ENCODE results near the gene FNDC3A.
A peak's percentile ranks its signal among the peaks of the same experiment; 100 is the strongest.

The FNDC3A gene

GRCh38 chr13:48975856-48976575 is at the start of gene FNDC3A:
Gene FNDC3A, plus strand, starts transcription at chr13:48975912. Its CDS starts 30,279 bp downstream, at chr13:49006191.
- Mint-ChIP-seq H3K4me3 (peak within 1 kb of the TSS; percentile 94), H3K4me1 (ENCODE audit: low read depth) (peaks cover 41% of the 10 kb centered on the region), H3K27me3 (no peaks in the 10 kb centered on the region), H3K27ac (peak within 1 kb of the TSS; percentile 98), H3K36me3 (ENCODE audit: low read depth) (peaks cover 47% of the 10 kb centered on the region), H3K9me3 (peaks cover 28% of the 10 kb centered on the region)
- peak; percentile 93 for DNase-seq

- H3K36me3 Mint-ChIP-seq (ENCODE audit: low read depth): no peaks in the 10 kb centered on the region
- no peak overlapping the region for H3K4me3 Mint-ChIP-seq
- H3K4me1 Mint-ChIP-seq (ENCODE audit: low read depth): no peaks in the 10 kb centered on the region
- peaks cover 7% of the 10 kb centered on the region for H3K9me3 Mint-ChIP-seq
- DNase-seq: no peak
- H3K27ac Mint-ChIP-seq: no peak overlapping the region
- peaks cover 5% of the 10 kb centered on the region for H3K27me3 Mint-ChIP-seq
Observed at GRCh38 chr13:48928757-48929430, 46.8 kb upstream of the FNDC3A start.

GRCh38 chr13:48930918-48931317 is 44.8 kb upstream of the FNDC3A start:
- Mint-ChIP-seq H3K4me3 (no peak overlapping the region), H3K27me3 (peaks cover 9% of the 10 kb centered on the region), H3K36me3 (ENCODE audit: low read depth) (no peaks in the 10 kb centered on the region), H3K9me3 (peaks cover 12% of the 10 kb centered on the region), H3K4me1 (ENCODE audit: low read depth) (no peaks in the 10 kb centered on the region), H3K27ac (no peak overlapping the region)
- no peak for DNase-seq

- Mint-ChIP-seq H3K9me3 (peaks cover 9% of the 10 kb centered on the region), H3K27ac (no peak overlapping the region), H3K36me3 (ENCODE audit: low read depth) (no peaks in the 10 kb centered on the region), H3K27me3 (peaks cover 8% of the 10 kb centered on the region), H3K4me1 (ENCODE audit: low read depth) (peaks cover 16% of the 10 kb centered on the region), H3K4me3 (no peak overlapping the region)
- no peak for DNase-seq
Observed at GRCh38 chr13:48938308-48938943, 37.3 kb upstream of the FNDC3A start.

GRCh38 chr13:48939728-48940127 is 36.0 kb upstream of the FNDC3A start:
- Mint-ChIP-seq H3K27me3 (no peaks in the 10 kb centered on the region), H3K36me3 (ENCODE audit: low read depth) (no peaks in the 10 kb centered on the region), H3K4me3 (no peak overlapping the region), H3K9me3 (no peaks in the 10 kb centered on the region), H3K27ac (no peak overlapping the region), H3K4me1 (ENCODE audit: low read depth) (peaks cover 16% of the 10 kb centered on the region)
- no peak for DNase-seq

- no peaks in the 10 kb centered on the region for H3K36me3 Mint-ChIP-seq (ENCODE audit: low read depth)
Observed at GRCh38 chr13:48942131-48942530, 33.6 kb upstream of the FNDC3A start.

GRCh38 chr13:48944221-48944620 is 31.5 kb upstream of the FNDC3A start:
- no peak overlapping the region for H3K27ac Mint-ChIP-seq
- H3K36me3 Mint-ChIP-seq (ENCODE audit: low read depth): no peaks in the 10 kb centered on the region
- no peaks in the 10 kb centered on the region for H3K27me3 Mint-ChIP-seq
- no peaks in the 10 kb centered on the region for H3K9me3 Mint-ChIP-seq
- H3K4me1 Mint-ChIP-seq (ENCODE audit: low read depth): peaks cover 7% of the 10 kb centered on the region
- H3K4me3 Mint-ChIP-seq: no peak overlapping the region
- no peak for DNase-seq

More at GRCh38 chr13:48942131-48942530, 33.6 kb upstream of the FNDC3A start:
- Mint-ChIP-seq H3K4me1 (ENCODE audit: low read depth) (peaks cover 16% of the 10 kb centered on the region), H3K27ac (no peak overlapping the region), H3K4me3 (no peak overlapping the region), H3K27me3 (no peaks in the 10 kb centered on the region), H3K9me3 (no peaks in the 10 kb centered on the region)
- DNase-seq: no peak

- Mint-ChIP-seq H3K9me3 (no peaks in the 10 kb centered on the region), H3K36me3 (ENCODE audit: low read depth) (no peaks in the 10 kb centered on the region), H3K27ac (no peak overlapping the region), H3K4me1 (ENCODE audit: low read depth) (no peaks in the 10 kb centered on the region), H3K27me3 (no peaks in the 10 kb centered on the region), H3K4me3 (no peak overlapping the region)
- DNase-seq: no peak
Observed at GRCh38 chr13:48945626-48946025, 30.1 kb upstream of the FNDC3A start.

- H3K4me3 Mint-ChIP-seq: no peak overlapping the region
- no peak for DNase-seq
- H3K9me3 Mint-ChIP-seq: no peaks in the 10 kb centered on the region
- H3K27me3 Mint-ChIP-seq: no peaks in the 10 kb centered on the region
- no peaks in the 10 kb centered on the region for H3K36me3 Mint-ChIP-seq (ENCODE audit: low read depth)
- H3K4me1 Mint-ChIP-seq (ENCODE audit: low read depth): no peaks in the 10 kb centered on the region
- no peak overlapping the region for H3K27ac Mint-ChIP-seq
Observed at GRCh38 chr13:48946163-48946562, 29.5 kb upstream of the FNDC3A start.

- Mint-ChIP-seq H3K9me3 (no peaks in the 10 kb centered on the region), H3K27ac (no peak overlapping the region), H3K4me3 (no peak overlapping the region), H3K4me1 (ENCODE audit: low read depth) (no peaks in the 10 kb centered on the region), H3K36me3 (ENCODE audit: low read depth) (no peaks in the 10 kb centered on the region), H3K27me3 (no peaks in the 10 kb centered on the region)
- DNase-seq: no peak
Observed at GRCh38 chr13:48949566-48950500, 25.9 kb upstream of the FNDC3A start.

GRCh38 chr13:48950501-48950875 is 25.2 kb upstream of the FNDC3A start:
- Mint-ChIP-seq H3K9me3 (no peaks in the 10 kb centered on the region), H3K4me3 (no peak overlapping the region), H3K27me3 (no peaks in the 10 kb centered on the region), H3K4me1 (ENCODE audit: low read depth) (no peaks in the 10 kb centered on the region), H3K36me3 (ENCODE audit: low read depth) (no peaks in the 10 kb centered on the region), H3K27ac (no peak overlapping the region)
- no peak for DNase-seq

GRCh38 chr13:48954081-48954480 is 21.6 kb upstream of the FNDC3A start:
- no peaks in the 10 kb centered on the region for H3K9me3 Mint-ChIP-seq
- no peak for DNase-seq

GRCh38 chr13:48955536-48955935 is 20.2 kb upstream of the FNDC3A start:
- H3K4me1 Mint-ChIP-seq (ENCODE audit: low read depth): no peaks in the 10 kb centered on the region
- no peaks in the 10 kb centered on the region for H3K9me3 Mint-ChIP-seq
- DNase-seq: no peak

More at GRCh38 chr13:48954081-48954480, 21.6 kb upstream of the FNDC3A start:
- H3K36me3 Mint-ChIP-seq (ENCODE audit: low read depth): no peaks in the 10 kb centered on the region
- no peaks in the 10 kb centered on the region for H3K27me3 Mint-ChIP-seq
- H3K27ac Mint-ChIP-seq: no peak overlapping the region
- no peak overlapping the region for H3K4me3 Mint-ChIP-seq
- no peaks in the 10 kb centered on the region for H3K4me1 Mint-ChIP-seq (ENCODE audit: low read depth)

GRCh38 chr13:48961379-48961778 is 14.3 kb upstream of the FNDC3A start:
- Mint-ChIP-seq H3K36me3 (ENCODE audit: low read depth) (no peaks in the 10 kb centered on the region), H3K4me1 (ENCODE audit: low read depth) (no peaks in the 10 kb centered on the region), H3K27ac (no peak overlapping the region), H3K9me3 (no peaks in the 10 kb centered on the region), H3K27me3 (no peaks in the 10 kb centered on the region), H3K4me3 (no peak overlapping the region)
- DNase-seq: no peak

More at GRCh38 chr13:48955536-48955935, 20.2 kb upstream of the FNDC3A start:
- Mint-ChIP-seq H3K4me3 (no peak overlapping the region), H3K27me3 (no peaks in the 10 kb centered on the region), H3K27ac (no peak overlapping the region), H3K36me3 (ENCODE audit: low read depth) (no peaks in the 10 kb centered on the region)

Data from activated T-cell treated with anti-CD3 and anti-CD28 coated beads, Interleukin-2, amount 50 U/mL, for 24 hours (primary cell).